ENCODE results near the gene CABP7.

Gene CABP7

GRCh38 chr22:29723766-29724165 is 4.0 kb downstream of the CABP7 start:
- DNase-seq (ENCODE audit: low read depth), result no peak

DNA sequence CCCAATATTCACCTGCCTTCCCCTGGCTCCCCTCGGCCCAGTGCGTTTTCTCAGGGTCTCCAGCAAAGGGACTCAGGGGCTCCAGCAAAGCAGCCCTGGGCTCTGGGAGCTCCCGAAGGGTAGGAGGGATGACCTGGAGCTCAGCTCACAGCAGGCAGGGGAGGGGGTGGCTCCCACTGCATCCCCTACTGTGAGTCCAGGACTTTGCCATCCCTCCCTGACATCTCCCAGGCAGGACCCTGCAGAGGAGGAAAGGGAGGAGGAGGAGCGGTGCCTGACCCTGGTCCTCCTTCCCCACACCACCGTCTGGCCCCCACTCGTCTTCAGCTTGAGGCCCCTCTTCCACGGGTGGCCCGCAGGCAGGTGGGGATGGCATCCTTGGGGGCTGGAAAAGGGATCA is 5.0 kb downstream of the CABP7 start:
- no peak for DNase-seq (ENCODE audit: low read depth)

GRCh38 chr22:29726106-29726505 is 6.3 kb downstream of the CABP7 start:
- no peak for DNase-seq (ENCODE audit: low read depth)

- no peak for DNase-seq (ENCODE audit: low read depth)
These were observed 6.8 kb downstream of the CABP7 start for GRCh38 chr22:29726512-29727130.

- no peak for DNase-seq (ENCODE audit: low read depth)
These were observed 7.3 kb downstream of the CABP7 start for GRCh38 chr22:29727131-29727523.

- no peak for DNase-seq (ENCODE audit: low read depth)
These were observed 9.4 kb downstream of the CABP7 start for GRCh38 chr22:29729161-29729560.

- DNase-seq (ENCODE audit: low read depth), result no peak
These were observed 11.5 kb downstream of the CABP7 start for GRCh38 chr22:29731058-29731850.

DNA sequence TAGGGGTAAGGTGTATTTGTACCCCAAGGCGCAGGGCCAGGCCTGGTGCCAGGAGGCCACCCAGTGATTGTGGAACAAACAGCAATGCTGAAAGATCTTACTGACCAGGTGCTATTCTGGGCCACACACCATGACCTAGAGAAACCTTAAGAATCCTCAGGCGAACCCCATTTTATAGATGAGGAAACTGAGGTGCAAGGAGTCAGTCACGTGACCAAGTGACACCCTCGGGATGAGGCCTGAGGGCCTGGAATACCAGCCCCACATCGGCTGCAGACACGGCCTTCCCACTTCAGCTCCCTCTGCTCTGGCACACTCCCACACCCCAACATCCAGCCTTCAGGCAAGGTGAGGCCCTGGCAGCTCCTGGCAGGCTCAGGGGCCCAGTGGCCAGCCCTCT is 13.1 kb downstream of the CABP7 start:
- no peak for DNase-seq (ENCODE audit: low read depth)

DNA sequence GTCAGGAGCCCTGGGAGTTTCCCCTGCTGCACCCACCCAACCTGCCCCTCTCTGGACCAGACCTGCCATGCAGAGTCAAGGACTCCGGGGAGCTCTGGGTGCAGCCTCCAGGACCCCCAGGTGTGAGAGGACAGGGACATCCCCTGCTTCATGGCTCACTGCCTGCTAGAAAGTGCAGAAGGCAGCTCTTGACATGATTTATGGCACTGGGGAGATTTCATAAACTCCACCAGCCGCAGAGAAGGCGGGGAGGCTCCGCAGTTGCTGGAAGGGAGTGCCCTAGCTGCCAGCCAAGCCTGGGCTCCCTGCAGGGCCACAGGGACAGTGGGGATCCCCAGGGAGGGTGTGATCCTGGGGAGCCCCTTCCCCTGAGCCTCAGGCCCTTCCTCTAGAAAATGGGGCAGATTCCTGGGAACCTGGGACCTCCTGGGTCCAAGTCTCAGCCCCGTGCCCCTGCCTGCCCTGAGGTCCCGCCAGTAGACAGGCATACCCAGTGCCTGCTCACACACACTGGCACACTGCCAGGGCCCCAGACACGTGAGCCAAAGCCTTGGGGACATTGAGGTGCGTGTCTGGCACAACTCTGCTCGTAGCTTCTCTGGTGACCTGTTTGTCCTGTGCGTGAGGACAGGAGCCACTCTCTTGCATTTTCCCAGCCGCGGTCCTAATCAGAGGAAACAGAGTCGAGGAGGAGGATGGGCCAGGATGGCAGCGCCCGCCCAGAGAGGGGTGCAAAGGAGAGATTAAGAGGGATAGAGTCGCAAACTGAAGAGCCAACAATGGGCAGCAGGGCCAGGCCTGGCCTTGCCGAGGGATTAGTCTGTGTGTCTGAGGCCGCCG is 13.8 kb downstream of the CABP7 start:
- no peak for DNase-seq (ENCODE audit: low read depth)

GRCh38 chr22:29734406-29734805 is 14.6 kb downstream of the CABP7 start:
- DNase-seq (ENCODE audit: low read depth), result no peak

- no peak for DNase-seq (ENCODE audit: low read depth)
These were observed 15.0 kb downstream of the CABP7 start for GRCh38 chr22:29734838-29735237.

- no peak for DNase-seq (ENCODE audit: low read depth)
These were observed 15.6 kb downstream of the CABP7 start for GRCh38 chr22:29735416-29735815.

DNA sequence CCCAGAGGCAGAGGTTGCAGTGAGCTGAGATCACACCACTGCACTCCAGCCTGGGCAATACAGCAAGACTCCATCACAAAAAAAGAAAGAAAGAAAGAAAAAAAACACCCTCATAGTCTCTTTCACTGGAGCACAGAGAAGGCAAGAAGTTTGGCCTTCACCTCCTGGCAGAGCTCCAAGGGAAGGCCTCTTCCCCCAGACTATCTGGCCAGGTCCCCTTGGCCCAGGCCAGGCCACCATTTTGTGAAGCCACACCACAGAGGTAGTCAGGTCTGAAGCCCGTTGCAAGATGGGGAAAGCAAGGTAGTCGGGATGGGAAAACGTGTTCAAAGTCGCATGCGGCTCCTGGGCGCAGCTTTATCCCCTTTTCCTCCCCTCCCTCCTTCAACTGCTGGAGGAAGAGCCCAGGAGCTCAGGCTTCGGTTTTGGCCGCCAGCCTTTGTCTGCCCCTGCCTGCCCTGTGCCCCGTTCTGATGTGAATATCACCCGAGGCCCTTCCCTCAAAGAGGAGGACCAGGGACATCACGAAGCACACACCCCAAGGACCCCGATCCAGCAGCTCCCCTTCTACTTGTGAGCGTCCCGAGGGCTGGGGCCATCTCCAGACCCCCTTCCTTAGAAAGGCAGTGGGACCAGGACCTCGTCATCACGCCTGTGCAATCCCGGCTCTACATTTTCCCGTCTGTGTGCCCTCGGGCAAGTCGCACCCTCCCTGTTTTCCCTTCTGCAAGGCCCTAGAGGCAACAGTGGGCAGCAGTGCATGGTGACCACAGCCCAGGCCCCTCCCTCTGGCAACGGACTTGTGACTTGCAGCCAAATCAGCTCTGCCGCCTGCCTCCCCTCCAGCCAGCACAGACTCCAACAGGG is 17.7 kb downstream of the CABP7 start:
- DNase-seq (ENCODE audit: low read depth), result no peak

- no peak for DNase-seq (ENCODE audit: low read depth)
These were observed 18.5 kb downstream of the CABP7 start for GRCh38 chr22:29738118-29738815.

GRCh38 chr22:29739346-29739875 is 19.6 kb downstream of the CABP7 start:
- no peak for DNase-seq (ENCODE audit: low read depth)

- no peak for DNase-seq (ENCODE audit: low read depth)
These were observed 20.4 kb downstream of the CABP7 start for GRCh38 chr22:29740216-29740615.

- no peak for DNase-seq (ENCODE audit: low read depth)
These were observed 22.1 kb downstream of the CABP7 start for GRCh38 chr22:29741926-29742325.

- DNase-seq (ENCODE audit: low read depth), result no peak
These were observed 22.5 kb downstream of the CABP7 start for GRCh38 chr22:29742326-29742725.

GRCh38 chr22:29744902-29745301 is 25.1 kb downstream of the CABP7 start:
- DNase-seq (ENCODE audit: low read depth), result no peak

DNA sequence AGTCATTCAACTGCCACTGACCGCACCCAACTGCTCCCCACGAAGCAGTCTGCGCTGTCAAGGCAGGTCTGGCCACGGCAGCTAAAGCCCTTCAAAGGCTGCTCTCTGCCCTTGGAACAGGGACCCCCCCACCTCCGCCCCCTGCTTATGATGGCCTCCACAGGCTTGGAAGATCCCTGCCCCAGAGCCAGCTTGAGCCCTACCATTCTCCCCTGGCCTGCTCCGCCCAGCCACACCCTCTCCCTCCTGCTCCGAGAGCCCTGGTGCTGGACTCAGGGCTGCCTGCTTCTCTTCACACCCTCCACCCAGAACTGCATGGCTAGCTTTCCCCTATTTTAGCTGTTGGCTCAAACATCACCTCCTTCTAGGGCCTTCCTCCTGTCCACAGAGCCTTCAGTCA is 28.0 kb downstream of the CABP7 start:
- DNase-seq (ENCODE audit: low read depth), result no peak

DNA sequence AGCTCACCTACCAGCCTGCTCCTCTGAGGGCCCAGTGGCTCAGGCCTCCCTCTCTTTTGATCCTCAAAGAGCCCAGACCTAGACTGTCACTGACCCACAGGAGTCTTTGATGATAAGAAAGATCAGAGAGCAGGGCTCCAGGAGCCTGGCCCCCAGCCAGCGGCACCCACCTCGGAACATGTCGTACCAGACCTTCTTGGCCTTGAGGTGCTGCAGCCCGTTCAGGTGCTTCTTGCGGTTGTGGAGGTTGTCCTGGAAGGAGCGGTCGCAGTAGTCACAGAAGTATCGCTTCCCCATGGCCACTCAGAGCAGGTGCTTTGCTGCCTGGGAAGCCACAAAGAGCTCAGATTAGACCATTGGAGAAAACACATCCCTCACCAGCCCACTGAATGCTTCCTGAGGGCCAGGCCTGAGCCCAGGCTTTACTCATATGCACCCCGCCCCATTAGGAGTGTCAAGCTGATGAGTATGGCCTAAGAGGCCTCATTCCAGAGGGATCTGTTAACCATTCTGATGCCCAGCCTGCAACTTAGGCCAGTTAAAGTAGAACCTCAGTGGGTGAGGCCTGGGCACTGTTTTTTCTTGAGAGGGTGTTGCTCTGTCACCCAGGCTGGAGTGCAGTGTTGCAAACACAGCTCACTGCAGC is 28.6 kb downstream of the CABP7 start:
- no peak for DNase-seq (ENCODE audit: low read depth)
